GM21528 (cell line): ENCODE results near the gene FAM163B.
"Not testable (repeated sequence)": the region's sequence is repeated elsewhere in the genome, so short reads cannot be mapped to it uniquely, and the experiment has no call there.

ENCODE experiments used
- ATAC-seq: cut with Tn5 transposase; IDR thresholded peaks from one replicate; pipeline ENCODE4 v1.9.1; 2021; ENCODE audit warnings: mild to moderate bottlenecking, moderate library complexity; ENCODE audit not compliant: unreplicated experiment, low FRiP score

Gene FAM163B

DNA sequence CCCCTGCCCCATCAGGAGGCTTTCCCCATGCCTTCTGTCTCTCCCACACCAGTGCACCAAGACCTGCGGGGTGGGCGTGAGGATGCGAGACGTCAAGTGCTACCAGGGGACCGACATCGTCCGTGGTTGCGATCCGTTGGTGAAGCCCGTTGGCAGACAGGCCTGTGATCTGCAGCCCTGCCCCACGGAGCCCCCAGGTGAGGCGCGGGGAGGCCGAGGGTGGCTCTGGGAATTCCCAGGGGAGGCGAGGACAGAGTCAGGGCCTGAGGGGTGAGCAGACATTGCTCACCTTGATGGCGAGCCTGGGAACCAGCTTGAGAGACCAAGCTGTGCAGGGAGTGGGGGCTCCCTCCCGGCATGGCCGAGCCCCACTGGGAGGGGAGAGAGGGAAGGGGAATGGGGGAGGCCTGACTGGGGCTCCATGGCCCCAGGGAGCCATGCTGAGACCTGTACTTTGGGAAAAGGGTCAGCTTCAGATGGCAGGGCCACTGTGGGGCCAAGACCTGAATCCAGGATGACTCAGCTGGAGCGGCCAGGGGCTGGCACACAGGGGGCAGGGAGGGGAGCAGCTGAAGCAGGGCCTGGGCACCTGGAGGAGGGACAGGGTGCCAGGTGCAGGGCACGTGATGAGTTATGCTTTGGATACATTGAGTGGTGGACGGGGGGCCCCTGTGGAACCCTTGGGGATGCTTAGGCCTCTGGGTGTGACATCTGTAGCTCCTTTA is 35.2 kb downstream of the FAM163B start:
- no peak for ATAC-seq

DNA sequence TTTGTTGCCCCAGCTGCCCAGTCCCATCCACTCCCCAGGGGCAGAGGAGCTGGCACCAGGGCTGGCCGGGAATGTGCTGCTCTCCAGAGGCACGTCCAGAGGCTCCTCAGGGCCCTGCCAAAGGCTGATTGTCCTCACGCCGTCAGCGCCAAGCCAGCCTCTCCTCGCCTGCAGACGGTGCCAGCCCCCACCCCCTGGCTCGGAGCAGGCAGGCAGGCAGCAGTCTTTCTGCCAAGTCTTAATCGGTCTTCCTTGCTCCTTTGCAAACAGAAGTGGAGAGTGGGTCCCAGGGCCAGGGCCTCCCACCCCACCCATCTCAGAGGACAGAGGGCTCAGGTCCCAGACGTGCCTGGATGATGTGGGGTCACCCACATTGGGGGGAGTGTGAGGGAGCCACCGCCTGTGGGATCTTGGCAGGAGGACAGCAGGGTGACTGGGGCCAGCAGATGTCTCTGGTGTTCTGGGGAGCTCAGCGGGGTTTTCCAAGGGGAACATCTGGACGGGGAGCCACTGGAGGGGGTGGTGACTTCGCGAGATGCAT is 36.3 kb downstream of the FAM163B start:
- no peak for ATAC-seq

DNA sequence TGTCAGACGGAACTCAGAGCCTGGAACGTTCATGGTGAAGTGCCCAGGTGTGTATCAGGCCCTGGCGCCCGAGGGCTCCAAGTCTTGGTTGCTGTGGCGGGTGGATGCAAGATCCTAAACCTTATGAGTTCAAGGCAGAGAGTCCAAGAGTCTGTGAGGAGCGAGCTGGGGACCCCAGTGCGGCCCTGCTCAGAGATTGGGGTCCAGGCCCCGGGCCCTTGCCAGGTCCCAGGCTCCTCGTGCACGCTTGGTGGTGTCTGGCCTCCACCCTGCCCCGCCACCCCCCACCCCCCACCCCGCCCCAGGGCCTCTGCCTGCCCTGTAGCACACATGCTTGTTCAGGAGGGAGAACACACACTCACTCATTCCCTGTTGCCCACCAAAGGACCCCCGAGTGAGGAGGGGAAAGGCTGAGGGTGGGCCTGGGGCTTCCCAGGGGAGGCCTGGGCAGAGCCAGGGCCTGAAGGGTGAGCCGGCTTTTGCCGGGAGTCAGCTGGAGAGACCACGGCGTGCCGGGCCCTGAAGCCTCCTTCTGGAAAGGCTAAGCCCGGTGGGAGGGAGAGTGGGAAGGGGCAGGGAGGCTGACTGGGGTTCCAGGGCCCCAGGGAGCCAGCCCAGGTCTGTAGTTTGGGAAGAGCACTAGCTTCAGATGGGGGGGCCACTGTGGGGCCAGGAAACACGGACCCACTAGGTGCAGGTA is 37.1 kb downstream of the FAM163B start:
- ATAC-seq: no peak

DNA sequence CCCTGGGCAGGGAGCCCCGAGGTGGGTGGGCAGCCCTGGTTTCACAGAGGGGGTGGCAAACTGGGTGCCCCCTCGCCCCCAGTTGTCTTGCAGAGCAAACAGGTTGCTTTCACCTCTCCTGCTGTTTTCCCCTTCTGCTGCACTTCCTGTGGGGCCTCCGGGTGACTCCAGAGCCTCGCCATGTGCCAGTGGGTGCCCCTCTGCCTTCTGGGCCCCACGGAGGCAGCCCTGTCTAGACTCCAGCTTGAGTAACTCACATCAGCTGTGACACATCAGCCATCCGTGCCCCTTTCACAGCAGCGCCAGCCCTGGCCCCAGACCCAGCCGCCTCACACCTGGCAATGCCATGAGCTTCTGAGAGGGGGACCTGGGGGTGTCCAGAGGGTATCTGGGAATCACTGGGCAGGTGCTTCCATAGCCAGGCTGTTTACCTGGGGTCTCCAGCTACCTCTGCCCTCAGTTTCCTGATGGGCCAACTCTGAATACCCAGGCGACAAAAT is 37.7 kb downstream of the FAM163B start:
- ATAC-seq: no peak

DNA sequence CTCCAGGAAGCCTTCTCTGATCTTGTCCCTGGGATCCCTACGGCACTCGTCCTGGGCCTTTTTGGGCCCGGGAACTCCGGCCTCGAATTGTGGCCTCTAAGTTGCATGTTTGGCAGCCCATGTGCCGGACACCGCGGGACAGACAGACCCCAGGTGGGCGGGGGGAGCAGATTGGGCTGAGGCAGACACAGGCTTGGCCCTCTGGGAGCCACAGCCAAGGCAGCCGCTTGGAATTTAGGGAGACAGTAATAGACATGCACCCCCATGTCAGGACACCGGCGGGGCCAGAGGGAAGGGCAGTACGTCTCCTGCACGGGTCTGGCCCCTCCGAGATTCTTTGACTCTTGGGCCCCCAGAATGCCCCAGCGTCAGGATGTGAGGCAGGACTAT is 38.5 kb downstream of the FAM163B start:
- no peak for ATAC-seq

DNA sequence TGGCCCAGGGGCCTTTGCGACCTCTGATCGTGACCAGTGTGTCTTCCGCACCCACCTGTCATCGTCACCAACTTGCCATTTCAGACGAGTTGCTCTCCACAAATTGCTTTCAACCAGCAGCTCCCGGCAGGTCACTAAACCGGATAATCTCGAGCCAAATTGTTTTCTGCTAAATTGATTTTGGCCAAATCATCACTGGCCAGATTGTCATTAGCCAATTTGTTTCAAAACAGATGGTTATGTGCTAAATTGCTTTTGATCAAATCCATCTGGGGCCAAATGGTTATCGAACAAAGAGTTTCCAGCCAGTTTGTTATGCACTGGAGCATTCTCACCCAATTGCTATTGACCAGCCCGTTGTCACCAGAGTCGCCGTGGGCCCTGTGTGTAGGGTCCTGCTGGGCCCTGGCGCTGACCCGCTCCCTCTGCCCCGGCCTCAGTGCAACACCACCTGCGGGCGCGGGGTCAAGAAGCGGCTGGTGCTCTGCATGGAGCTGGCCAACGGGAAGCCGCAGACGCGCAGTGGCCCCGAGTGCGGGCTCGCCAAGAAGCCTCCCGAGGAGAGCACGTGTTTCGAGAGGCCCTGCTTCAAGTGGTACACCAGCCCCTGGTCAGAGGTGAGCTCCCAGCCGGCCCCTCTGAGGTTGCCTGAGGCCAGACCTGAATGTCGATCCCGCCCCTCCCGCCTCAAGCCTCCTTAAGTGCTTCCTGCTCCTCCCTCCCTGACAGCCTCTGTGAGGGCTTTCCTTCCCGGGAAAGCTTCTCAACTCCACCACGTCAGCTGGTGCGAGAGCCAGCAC is 39.1 kb downstream of the FAM163B start:
- no peak for ATAC-seq

DNA sequence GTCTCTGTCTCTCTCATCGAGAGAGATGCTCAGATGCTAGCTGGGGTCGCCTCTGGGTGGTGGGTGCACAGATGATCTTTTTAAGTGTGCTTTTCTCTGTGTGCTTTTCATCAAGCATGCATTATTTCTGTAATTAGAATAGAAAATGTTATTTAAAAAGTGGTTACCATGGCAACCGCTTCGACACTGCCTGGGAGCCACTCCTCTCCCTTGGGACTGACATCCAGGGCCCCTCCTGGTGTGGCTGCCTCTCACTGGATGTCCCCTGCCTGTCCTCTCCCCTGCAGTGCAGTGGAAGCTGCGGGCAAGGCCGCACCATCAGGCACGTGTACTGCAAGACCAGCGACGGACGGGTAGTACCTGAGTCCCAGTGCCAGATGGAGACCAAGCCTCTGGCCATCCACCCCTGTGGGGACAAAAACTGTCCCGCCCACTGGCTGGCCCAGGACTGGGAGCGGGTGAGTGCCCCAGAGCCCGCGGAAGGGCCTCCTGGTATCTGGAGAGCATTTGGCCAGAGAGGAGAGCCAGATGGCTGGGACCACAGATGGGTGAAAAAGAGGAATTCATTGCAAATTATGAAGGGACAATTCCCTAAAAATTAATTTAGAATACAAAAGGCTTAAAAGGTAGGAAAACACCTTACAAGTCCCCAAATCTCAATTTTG is 39.9 kb downstream of the FAM163B start:
- ATAC-seq: no peak

DNA sequence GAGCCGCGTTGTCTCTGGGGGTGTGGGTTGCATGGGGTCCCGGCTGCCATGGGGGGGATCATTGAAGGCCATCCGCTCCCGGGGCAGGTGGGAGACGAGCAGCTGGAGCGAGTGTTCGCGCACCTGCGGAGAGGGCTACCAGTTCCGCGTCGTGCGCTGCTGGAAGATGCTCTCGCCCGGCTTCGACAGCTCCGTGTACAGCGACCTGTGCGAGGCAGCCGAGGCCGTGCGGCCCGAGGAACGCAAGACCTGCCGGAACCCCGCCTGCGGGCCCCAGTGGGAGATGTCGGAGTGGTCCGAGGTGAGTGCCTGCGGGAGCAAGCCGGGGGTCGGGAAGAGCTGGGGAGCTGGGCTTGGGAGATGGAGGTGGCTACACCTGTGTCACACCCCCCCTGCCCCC is 41.0 kb downstream of the FAM163B start:
- no peak for ATAC-seq

DNA sequence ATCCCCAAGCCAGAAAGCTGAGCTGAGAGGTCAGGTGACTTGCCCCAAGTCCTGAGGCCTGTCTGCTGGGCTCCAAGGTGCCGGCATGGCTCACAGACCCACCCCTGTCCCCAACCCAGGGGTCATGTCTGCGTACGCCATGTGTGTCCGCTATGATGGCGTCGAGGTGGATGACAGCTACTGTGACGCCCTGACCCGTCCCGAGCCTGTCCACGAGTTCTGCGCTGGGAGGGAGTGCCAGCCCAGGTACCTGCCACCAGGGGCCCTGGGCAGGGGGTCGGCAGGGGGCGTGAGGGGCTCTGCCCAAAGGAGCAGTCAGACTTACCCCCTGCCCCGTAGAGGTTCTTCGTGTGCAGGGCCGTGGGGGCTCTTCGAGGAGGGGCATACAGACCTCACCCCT is 42.4 kb downstream of the FAM163B start:
- ATAC-seq: no peak

DNA sequence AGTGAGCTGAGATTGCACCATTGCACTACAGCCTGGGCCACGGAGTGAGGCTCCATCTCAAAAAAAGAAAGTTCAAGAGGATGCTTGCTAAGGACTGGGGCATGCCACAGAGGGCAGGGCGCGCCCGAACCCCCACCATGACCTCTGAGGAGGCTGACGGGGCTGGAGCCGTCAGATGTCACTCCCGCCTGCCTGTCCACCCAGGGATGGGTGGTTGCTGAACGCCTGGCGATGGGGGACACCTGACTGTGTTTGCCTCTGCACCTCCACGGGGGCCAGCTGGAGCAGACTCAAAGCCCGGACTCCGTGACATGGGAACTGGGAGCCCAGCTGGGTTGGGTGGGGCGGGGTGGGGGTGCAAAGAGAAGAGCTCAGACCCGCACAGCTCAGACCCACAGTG is 42.8 kb downstream of the FAM163B start:
- no peak for ATAC-seq

DNA sequence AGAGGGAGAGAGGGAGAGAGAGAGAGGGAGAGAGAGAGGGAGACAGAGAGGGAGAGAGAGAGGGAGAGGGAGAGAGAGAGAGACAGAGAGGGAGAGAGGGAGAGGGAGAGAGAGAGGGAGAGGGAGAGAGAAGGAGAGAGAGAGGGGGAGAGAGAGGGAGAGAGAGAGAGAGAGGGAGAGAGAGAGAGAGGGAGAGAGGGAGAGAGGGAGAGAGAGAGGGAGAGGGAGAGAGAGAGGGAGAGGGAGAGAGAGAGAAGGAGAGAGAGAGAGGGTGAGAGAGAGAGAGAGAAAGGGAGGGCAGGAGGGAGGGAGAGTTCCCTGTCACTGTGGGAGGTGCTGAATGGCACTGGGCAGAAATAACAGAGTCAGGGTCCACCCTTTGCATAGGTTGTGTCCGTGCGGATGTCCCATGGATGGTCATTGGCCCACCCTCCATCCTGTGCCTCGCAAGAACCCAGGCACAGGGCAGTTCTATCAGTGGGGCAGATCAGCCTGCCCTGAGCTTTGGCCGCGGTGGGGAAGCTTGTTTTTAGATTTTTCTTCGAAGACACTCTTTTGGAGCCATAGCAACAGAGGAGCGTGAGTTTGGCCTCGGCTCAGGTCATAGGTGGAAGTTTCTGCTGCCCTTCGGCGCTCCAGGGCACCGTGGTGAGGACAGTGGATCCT is 44.6 kb downstream of the FAM163B start:
- no peak for ATAC-seq

DNA sequence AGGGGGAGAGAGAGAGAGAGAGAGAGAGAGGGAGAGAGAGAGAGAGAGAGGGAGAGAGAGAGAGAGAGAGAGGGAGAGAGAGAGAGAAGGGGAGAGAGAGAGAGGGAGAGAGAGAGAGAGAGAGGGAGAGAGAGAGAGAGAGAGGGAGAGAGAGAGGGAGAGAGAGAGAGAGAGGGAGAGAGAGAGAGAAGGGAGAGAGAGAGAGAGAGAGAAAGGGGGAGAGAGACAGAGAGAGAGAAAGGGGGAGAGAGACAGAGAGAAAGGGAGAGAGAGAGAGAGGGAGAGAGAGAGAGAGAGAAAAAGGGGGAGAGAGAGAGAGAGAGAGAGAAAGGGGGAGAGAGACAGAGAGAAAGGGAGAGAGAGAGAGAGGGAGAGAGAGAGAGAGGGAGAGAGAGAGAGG is 45.4 kb downstream of the FAM163B start:
- not testable (repeated sequence) for ATAC-seq

DNA sequence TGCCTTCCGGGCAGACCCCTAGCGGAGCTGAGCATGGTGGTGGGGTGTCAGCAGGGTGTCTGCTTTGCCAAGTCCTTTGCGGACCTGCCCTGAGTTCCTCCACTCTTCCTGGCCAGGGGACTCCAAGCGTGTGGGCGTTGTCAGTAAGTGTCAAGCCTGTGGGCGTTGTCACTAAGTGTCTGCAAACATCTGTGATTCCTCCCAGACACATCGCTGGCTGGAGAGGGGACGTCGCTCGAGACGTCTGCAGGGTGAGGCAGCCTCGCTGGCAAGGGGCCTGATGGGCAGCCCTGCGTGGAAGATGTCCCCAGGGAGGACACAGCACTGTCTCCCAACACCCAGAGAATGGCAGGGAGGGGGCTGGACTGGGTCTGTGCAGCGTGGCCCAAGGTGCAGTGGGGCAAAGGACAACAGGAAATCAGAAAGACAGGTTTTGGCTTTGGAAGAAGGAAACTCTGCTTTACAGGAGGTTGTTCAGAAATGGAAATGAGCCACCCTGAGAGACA is 45.8 kb downstream of the FAM163B start:
- ATAC-seq: no peak

DNA sequence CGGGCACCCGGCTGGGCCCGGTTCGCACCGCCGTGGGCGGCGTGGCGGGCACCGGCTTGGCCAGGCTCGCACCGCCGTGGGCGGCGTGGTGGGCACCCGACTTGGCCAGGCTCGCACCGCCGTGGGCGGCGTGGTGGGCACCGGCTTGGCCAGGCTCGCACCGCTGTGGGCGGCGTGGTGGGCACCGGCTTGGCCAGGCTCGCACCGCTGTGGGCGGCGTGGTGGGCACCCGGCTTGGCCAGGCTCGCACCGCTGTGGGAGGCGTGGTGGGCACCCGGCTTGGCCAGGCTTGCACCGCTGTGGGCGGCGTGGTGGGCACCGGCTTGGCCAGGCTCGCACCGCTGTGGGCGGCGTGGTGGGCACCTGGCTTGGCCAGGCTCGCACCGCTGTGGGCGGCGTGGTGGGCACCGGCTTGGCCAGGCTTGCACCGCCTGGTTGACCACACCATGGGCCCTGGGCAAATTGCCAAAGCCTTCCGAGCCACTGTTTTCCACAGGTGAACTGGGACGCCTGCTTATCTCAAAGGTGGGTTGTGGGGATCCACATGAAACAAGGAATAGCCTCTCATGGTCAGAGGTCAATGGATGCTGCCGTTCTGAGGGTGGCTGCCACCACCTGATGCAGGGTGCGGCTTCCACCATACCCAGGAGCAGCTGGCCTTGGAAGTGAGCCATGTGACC is 46.4 kb downstream of the FAM163B start:
- no peak for ATAC-seq

DNA sequence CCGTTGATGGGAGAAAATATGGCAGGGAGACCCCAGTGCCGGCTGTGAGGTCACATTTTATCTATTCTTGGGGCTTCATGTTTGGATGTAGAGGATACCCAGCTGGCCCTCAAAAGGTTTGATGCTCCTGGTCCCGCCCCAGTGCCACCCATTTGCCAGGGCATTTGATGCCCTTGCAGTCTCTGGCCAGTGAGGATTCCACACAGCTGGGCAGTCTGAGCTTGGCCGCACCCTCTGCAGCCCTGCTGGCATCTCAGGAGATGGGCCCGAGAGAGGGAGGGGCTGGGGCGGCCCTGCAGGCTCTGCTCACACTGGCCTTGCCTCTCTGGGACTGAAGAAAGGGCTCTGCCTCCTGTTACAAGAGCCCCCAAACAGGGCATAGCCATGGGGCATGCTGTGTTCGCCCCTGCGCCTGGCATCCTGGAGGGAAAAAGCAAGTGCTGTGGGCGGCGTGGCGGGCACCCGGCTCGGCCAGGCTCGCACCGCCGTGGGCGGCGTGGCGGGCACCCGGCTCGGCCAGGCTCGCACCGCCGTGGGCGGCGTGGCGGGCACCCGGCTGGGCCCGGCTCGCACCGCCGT is 47.1 kb downstream of the FAM163B start:
- ATAC-seq: no peak

DNA sequence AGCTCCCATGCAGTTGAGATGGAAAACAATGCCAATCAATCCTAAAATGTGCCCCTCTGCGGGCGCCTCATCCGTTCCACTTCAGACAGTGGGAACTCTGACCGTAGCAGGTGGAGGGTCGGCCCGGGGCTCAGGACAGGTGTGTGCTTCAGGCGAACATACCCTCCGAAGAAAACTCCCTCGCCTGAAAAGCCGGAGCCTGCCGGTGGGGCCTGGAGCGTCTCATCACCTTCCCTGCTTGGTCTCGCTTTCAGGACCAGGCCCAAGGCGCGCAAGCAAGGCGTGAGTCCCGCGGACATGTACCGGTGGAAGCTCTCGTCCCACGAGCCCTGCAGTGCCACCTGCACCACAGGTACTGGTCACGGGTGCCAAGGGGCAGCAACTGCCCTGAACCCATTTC is 48.2 kb downstream of the FAM163B start:
- ATAC-seq: no peak

DNA sequence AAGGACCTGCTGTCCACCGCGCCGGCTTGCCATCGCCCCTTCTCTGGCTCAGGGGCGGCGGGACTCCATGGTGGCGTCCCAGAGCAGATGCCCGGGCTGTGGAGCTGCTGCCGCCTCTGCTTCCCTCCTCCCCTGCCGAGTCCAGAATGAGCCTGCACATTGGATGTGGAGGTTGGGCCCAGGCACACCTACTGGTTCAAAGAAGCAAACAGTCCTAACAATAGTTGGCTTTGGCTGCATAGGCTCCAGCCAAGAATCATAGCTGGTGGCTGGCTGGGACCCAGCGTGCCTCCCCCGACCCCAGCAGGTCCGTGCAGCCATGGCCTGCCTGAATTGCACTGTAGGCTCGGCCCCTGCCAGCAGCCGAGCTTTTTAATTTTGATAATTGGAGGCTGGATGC is 48.9 kb downstream of the FAM163B start:
- ATAC-seq: no peak

DNA sequence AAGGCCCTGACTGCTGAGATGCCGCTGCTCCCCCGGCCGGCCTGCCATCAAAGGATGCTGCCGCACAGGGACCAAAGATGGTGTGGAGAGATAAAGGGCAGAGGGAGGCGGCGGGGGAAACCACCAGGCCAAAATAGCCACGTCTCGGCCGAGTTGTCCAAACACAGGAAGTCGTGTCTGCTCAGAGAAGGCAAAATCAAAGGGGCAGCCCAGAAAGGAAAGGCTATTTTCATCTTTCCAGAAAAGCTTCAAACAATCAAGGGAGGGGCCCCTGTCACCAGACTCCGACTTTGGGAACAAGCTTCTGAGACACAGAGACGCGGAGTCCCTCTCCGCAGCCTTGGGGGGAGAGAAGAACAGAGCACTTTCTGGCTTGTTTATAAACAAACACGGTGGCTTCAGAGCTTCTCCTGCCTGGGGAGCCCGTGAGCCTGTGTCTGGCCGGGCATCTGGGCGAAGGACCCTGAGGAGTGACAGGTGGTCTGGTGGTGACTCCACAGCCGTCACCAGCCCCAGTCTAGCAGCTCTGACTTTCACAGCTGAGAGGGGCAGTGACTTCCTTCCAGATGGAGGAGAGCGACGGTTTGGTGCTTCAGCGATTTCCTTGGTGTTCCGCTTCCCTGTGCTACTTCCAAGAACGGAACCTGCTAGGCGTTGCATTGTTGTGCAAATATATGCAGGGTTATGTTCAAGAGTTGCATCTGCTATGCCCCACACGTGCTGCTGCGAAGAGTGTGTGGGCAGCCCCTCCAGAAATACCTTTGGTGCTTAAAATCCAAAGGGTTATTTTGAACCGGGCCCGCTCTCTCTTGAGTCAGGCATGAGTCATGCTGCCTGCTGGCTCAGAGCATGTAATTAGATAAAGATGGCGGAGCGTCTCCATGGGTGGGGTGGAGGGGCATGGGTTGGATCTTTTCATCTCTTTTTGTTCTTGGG is 50.7 kb downstream of the FAM163B start:
- ATAC-seq: no peak
